ENCODE results near the gene ECE1. TPM values are rescaled to one million over a fixed set of nuclear protein-coding genes. Genes with fewer than 3 reads are reported as not detected.

ECE1 gene
- total RNA-seq, 1 experiment from 2014 or later, result 101 TPM

GRCh38 chr1:21331752-21332478 is 41.7 kb upstream of the ECE1 start:
- intact Hi-C loops (cut with micrococcal nuclease; ENCODE audit: unreplicated experiment), result no loop called here
- no TSS peak for BruUV-seq (replicated peaks)
- Mint-ChIP-seq H3K27me3 (ENCODE audit: unreplicated experiment) (no peaks in the 10 kb centered on the region), H3K27ac (ENCODE audit: unreplicated experiment) (no peak overlapping the region), H3K36me3 (ENCODE audit: insufficient read depth, unreplicated experiment) (peaks cover 31% of the 10 kb centered on the region), H3K4me1 (ENCODE audit: low read depth, unreplicated experiment) (peaks cover 56% of the 10 kb centered on the region), H3K9me3 (ENCODE audit: low read depth, unreplicated experiment) (no peaks in the 10 kb centered on the region), H3K4me3 (ENCODE audit: low read depth, unreplicated experiment) (no peak overlapping the region)
- CTCF ChIA-PET, result no interaction called here
- no peak for DNase-seq
- TF ChIP-seq CTCF (IDR thresholded peaks at IDR 0.05; ENCODE audit: unreplicated experiment), result no peak

GRCh38 chr1:21330544-21330943 is 40.3 kb upstream of the ECE1 start:
- H3K27me3 Mint-ChIP-seq (ENCODE audit: unreplicated experiment), result no peaks in the 10 kb centered on the region
- no peak overlapping the region for H3K4me3 Mint-ChIP-seq (ENCODE audit: low read depth, unreplicated experiment)
- H3K4me1 Mint-ChIP-seq (ENCODE audit: low read depth, unreplicated experiment), result peaks cover 62% of the 10 kb centered on the region
- CTCF ChIA-PET, result no interaction called here
- DNase-seq, result no peak
- TF ChIP-seq CTCF (IDR thresholded peaks at IDR 0.05; ENCODE audit: unreplicated experiment), result no peak
- peaks cover 31% of the 10 kb centered on the region for H3K36me3 Mint-ChIP-seq (ENCODE audit: insufficient read depth, unreplicated experiment)
- BruUV-seq (replicated peaks), result no TSS peak
- H3K27ac Mint-ChIP-seq (ENCODE audit: unreplicated experiment), result peak overlapping the region; percentile 81
- no peaks in the 10 kb centered on the region for H3K9me3 Mint-ChIP-seq (ENCODE audit: low read depth, unreplicated experiment)
- intact Hi-C loops (cut with micrococcal nuclease; ENCODE audit: unreplicated experiment), result no loop called here

GRCh38 chr1:21329209-21329844 is 39.1 kb upstream of the ECE1 start:
- no peaks in the 10 kb centered on the region for H3K9me3 Mint-ChIP-seq (ENCODE audit: low read depth, unreplicated experiment)
- peaks cover 28% of the 10 kb centered on the region for H3K36me3 Mint-ChIP-seq (ENCODE audit: insufficient read depth, unreplicated experiment)
- no peak for TF ChIP-seq CTCF (IDR thresholded peaks at IDR 0.05; ENCODE audit: unreplicated experiment)
- H3K4me3 Mint-ChIP-seq (ENCODE audit: low read depth, unreplicated experiment), result peak overlapping the region; percentile 39
- intact Hi-C loops (cut with micrococcal nuclease; ENCODE audit: unreplicated experiment), result no loop called here
- peaks cover 65% of the 10 kb centered on the region for H3K4me1 Mint-ChIP-seq (ENCODE audit: low read depth, unreplicated experiment)
- no TSS peak for BruUV-seq (replicated peaks)
- H3K27ac Mint-ChIP-seq (ENCODE audit: unreplicated experiment), result peak overlapping the region; percentile 86
- CTCF ChIA-PET, result interaction anchor here (0.8 kb wide), 1 partner anchor 35 kb away, joined by 4 read pairs; no protein-coding TSS in a partner anchor
- H3K27me3 Mint-ChIP-seq (ENCODE audit: unreplicated experiment), result no peaks in the 10 kb centered on the region
- DNase-seq, result peak; percentile 66

- Mint-ChIP-seq H3K4me1 (ENCODE audit: low read depth, unreplicated experiment) (peaks cover 58% of the 10 kb centered on the region), H3K9me3 (ENCODE audit: low read depth, unreplicated experiment) (no peaks in the 10 kb centered on the region), H3K27ac (ENCODE audit: unreplicated experiment) (peak overlapping the region; percentile 45), H3K27me3 (ENCODE audit: unreplicated experiment) (no peaks in the 10 kb centered on the region), H3K4me3 (ENCODE audit: low read depth, unreplicated experiment) (no peak overlapping the region), H3K36me3 (ENCODE audit: insufficient read depth, unreplicated experiment) (peaks cover 20% of the 10 kb centered on the region)
- CTCF ChIA-PET, result no interaction called here
- TF ChIP-seq CTCF (IDR thresholded peaks at IDR 0.05; ENCODE audit: unreplicated experiment), result no peak
- no peak for DNase-seq
- BruUV-seq (replicated peaks), result no TSS peak
- intact Hi-C loops (cut with micrococcal nuclease; ENCODE audit: unreplicated experiment), result no loop called here
Observed at GRCh38 chr1:21327566-21328323, 37.5 kb upstream of the ECE1 start.
